ENCODE results near the gene RPLP1. TPM values are rescaled to one million over a fixed set of nuclear protein-coding genes. Genes with fewer than 3 reads are reported as not detected.

Gene RPLP1
- total and polyA plus RNA-seq, 9 of the 15 experiments (the other 6 are each of a cell fraction or from before 2014, with no cell fraction given): 76.3 to 3,053 (median 847) TPM

GRCh38 chr15:69414701-69415167 is 37.9 kb upstream of the RPLP1 start (continued):
- TF ChIP-seq NONO (IDR thresholded peaks at IDR 0.05; ENCODE audit: low read depth in 2 of 2, low read length in 1 of 2): 0 out of 4 replicates have a peak, but pooled peaks of 1 of the 2 experiments have one; percentile 3
- no peak for TF ChIP-seq RNF219 (CRISPR knock-in tag; IDR thresholded peaks at IDR 0.05)
- no peak for TF ChIP-seq RBM39 (optimal IDR thresholded peaks at IDR 0.05; ENCODE audit: low read depth, low read length)
- TF ChIP-seq ZBED1 (IDR thresholded peaks at IDR 0.05): no peak
- no peak for TF ChIP-seq ZBTB26 (CRISPR knock-in tag; IDR thresholded peaks at IDR 0.05)
- no peak for TF ChIP-seq RHOXF2B (CRISPR knock-in tag; conservative IDR thresholded peaks at IDR 0.05)
- no peak for TF ChIP-seq ZKSCAN8 (CRISPR knock-in tag; IDR thresholded peaks at IDR 0.05)
- TF ChIP-seq USF1 (CRISPR knock-in tag; IDR thresholded peaks at IDR 0.05): no peak
- TF ChIP-seq HNRNPK (IDR thresholded peaks at IDR 0.05; ENCODE audit: low read depth, low read length, poor library complexity, severe bottlenecking): no peak
- TF ChIP-seq PHTF2 (CRISPR knock-in tag; IDR thresholded peaks at IDR 0.05): no peak
- TF ChIP-seq RBFOX2 (IDR thresholded peaks at IDR 0.05; ENCODE audit: low read depth, low read length): peak; percentile 78
- no peak for TF ChIP-seq STAT5B (CRISPR knock-in tag; IDR thresholded peaks at IDR 0.05)
- TF ChIP-seq IRF9 (tag; IDR thresholded peaks at IDR 0.05): no peak
- TF ChIP-seq THAP12 (CRISPR knock-in tag; IDR thresholded peaks at IDR 0.05): no peak
- 0 out of 2 replicates have a peak, but pooled peaks have one; percentile 12 for TF ChIP-seq ZSCAN29 (IDR thresholded peaks at IDR 0.05)
- no peak for TF ChIP-seq ZBTB33 (CRISPR knock-in tag; IDR thresholded peaks at IDR 0.05)
- TF ChIP-seq TEAD4 (IDR thresholded peaks at IDR 0.05; ENCODE audit: low read length): peak; percentile 24; the same call in 1 of the 2 replicates
- TF ChIP-seq TEAD4 (CRISPR knock-in tag; IDR thresholded peaks at IDR 0.05; ENCODE audit: borderline replicate concordance): no peak
- TF ChIP-seq ZFP30 (CRISPR knock-in tag; IDR thresholded peaks at IDR 0.05; ENCODE audit: borderline replicate concordance): no peak
- TF ChIP-seq SP1 (CRISPR knock-in tag; IDR thresholded peaks at IDR 0.05): no peak

Data from K562 (cell line).